GM12878 (cell line): ENCODE results near the gene GPAT2. TPM values are rescaled to one million over a fixed set of nuclear protein-coding genes. Genes with fewer than 3 reads are reported as not detected.
"Not testable (repeated sequence)": the region's sequence is repeated elsewhere in the genome, so short reads cannot be mapped to it uniquely, and the experiment has no call there.

Experiments used
- ATAC-seq: fragments of 200-7000 bp; cut with Tn5 transposase; 3 replicates; pipeline ENCODE4 v1.9.1; 2020; ENCODE audit warnings: mild to moderate bottlenecking, moderate library complexity
- Bru-seq: library from RNA; stranded (reverse); fragments of 400-500 nt; gene quantifications from one replicate; lab custom pipeline; 2021; lab: Mats Ljungman, UMichigan
- BruChase-seq, 2 experiments: library from RNA; stranded (reverse); fragments of 400-500 nt; gene quantifications; one replicate each; lab custom pipeline; 2021; lab: Mats Ljungman, UMichigan
- BruUV-seq: library from RNA; stranded (reverse); fragments of 400-500 nt; replicated peaks from 2 replicates; lab custom pipeline; 2021; lab: Mats Ljungman, UMichigan
- CTCF ChIA-PET: fragments of 300-600 bp; sonication (Branson Sonifier 250); formaldehyde crosslinking; extraction: SDS; loops from one replicate; lab custom pipeline; 2021; ENCODE audit warnings: inconsistent platforms; lab: Yijun Ruan, JAX
- POLR2A ChIA-PET: fragments of 350-600 bp; formaldehyde crosslinking; extraction: SDS; loops from one replicate; lab custom pipeline; 2021; ENCODE audit warnings: inconsistent platforms; lab: Charles Lee
- RAD21 ChIA-PET: fragments of 300-600 bp; sonication (Branson Sonifier 250); formaldehyde crosslinking; loops from one replicate; lab custom pipeline; 2023; ENCODE audit warnings: antibody characterized with exemption; ENCODE audit not compliant: unreplicated experiment; lab: Charles Lee
- SMC1A ChIA-PET: fragments of 300-600 bp; sonication (Branson Sonifier 250); formaldehyde crosslinking; loops from one replicate; lab custom pipeline; 2023; ENCODE audit not compliant: unreplicated experiment, uncharacterized antibody; lab: Charles Lee
- DNase-seq: peaks from one replicate; pipeline ENCODE4 v3.0.0-alpha.2; 2011; ENCODE audit warnings: low read depth, low spot score
- FAIRE-seq: peaks from 3 replicates; lab custom pipeline; 2011; peaks lifted over from hg19 to GRCh38; lab: Jason Lieb, UNC
- H2AFZ ChIP-seq: 2 replicates; pipeline ENCODE4 v1.6.0; 2011; ENCODE audit warnings: low read depth, low read length, control low read depth; ENCODE audit not compliant: control insufficient read depth
- H3K27ac ChIP-seq: 2 replicates; pipeline ENCODE4 v1.5.1; 2011; ENCODE audit warnings: control low read depth; ENCODE audit not compliant: control insufficient read depth, insufficient read depth
- H3K27me3 ChIP-seq, 2 experiments: replicated peaks in 1 of 2; 2 replicates each; pipeline versions ENCODE4 v1.6.0 to v1.6.1; 2011; ENCODE audit warnings: low read length in 1 of 2; ENCODE audit not compliant: control insufficient read depth in 2 of 2, insufficient read depth in 2 of 2
- H3K36me3 ChIP-seq, 2 experiments: 2 replicates each; pipeline ENCODE4 v1.5.1; 2011; ENCODE audit warnings: low read length in 1 of 2; ENCODE audit not compliant: control insufficient read depth in 2 of 2, insufficient read depth in 2 of 2
- H3K4me1 ChIP-seq: 2 replicates; pipeline ENCODE4 v1.6.1; 2011; ENCODE audit warnings: mild to moderate bottlenecking, low read length, moderate library complexity, mixed read lengths; ENCODE audit not compliant: control insufficient read depth, insufficient read depth
- H3K4me2 ChIP-seq: 2 replicates; pipeline ENCODE4 v1.6.0; 2011; ENCODE audit warnings: control low read depth; ENCODE audit not compliant: control insufficient read depth, insufficient read depth
- H3K4me3 ChIP-seq: fragments of 200-600 bp; sonication (generic); 2 replicates; pipeline ENCODE4 v1.5.1; 2016
- H3K79me2 ChIP-seq: 2 replicates; pipeline ENCODE4 v1.6.0; 2011; ENCODE audit warnings: low read length; ENCODE audit not compliant: control insufficient read depth, insufficient read depth
- H3K9ac ChIP-seq: 2 replicates; pipeline ENCODE4 v1.8.0; 2011; ENCODE audit warnings: low read length, control low read depth, mixed read lengths; ENCODE audit not compliant: control insufficient read depth, insufficient read depth
- H3K9me3 ChIP-seq: replicated peaks from 3 replicates; pipeline ENCODE4 v1.5.1; 2011; ENCODE audit warnings: mild to moderate bottlenecking, low read length; ENCODE audit not compliant: control insufficient read depth, insufficient read depth
- H4K20me1 ChIP-seq: 2 replicates; pipeline ENCODE4 v1.6.0; 2011; ENCODE audit not compliant: control insufficient read depth, insufficient read depth
- WGBS: methylation state at CpG from one replicate; pipeline ENCODE4 v1.1.6; 2016; ENCODE audit warnings: low lambda C conversion rate; ENCODE audit not compliant: insufficient replicate concordance, insufficient coverage; ENCODE audit errors: missing lambda C conversion rate; 5-methylcytosine and 5-hydroxymethylcytosine counted together
- in situ Hi-C: fragments of 300-500 bp; cut with MboI; formaldehyde crosslinking; loops from 9 replicates; pipeline ENCODE4 v1.14.3; 2018; ENCODE audit warnings: mixed read lengths
- intact Hi-C: fragments of 100-400 bp; cut with micrococcal nuclease; formaldehyde crosslinking; loops from one replicate; pipeline ENCODE4 v1.14.2; 2022; ENCODE audit not compliant: unreplicated experiment
- long read RNA-seq, 2 experiments: library from polyadenylated mRNA; unstranded; transcript quantifications; one replicate each; pipeline ENCODE4 v2.0.0, GENCODE V29; 2019 to 2020
- polyA minus RNA-seq, 3 experiments: library from RNA; depleted of rRNA, polyadenylated mRNA; stranded (reverse); fragments of >200 nt; gene quantifications; 2 replicates each; pipeline ENCODE4 v1.2.3, GENCODE V29; 2011
- polyA plus RNA-seq, 11 experiments: library from polyadenylated mRNA; depleted of rRNA in 4 of 11; unstranded in 6 of 11; stranded (reverse) in 5 of 11; fragments of >200 nt; fragmentation: Nextera tagmentation in 4 of 11; fragmentation: Illumina TruSeq in 1 of 11; extraction: Ambion mirVana in 4 of 11; extraction: Trizol in 1 of 11; gene quantifications; 1 replicate in 1 of 11; 2 replicates in 10 of 11; pipeline versions ENCODE4 v1.2.1 to v1.2.3, GENCODE V29; 2011 to 2016; ENCODE audit warnings: inconsistent platforms in 2 of 11, missing spikeins in 2 of 11, low read depth in 1 of 11
- total RNA-seq, 4 experiments: library from RNA; depleted of rRNA in 3 of 4; stranded (reverse); fragments of >200 nt in 3 of 4; fragmentation: Illumina TruSeq in 1 of 4; extraction: Trizol in 1 of 4; gene quantifications; 2 replicates each; pipeline versions ENCODE4 v1.2.1 to v1.2.3, GENCODE V29; 2013 to 2021

Gene GPAT2, protein sequence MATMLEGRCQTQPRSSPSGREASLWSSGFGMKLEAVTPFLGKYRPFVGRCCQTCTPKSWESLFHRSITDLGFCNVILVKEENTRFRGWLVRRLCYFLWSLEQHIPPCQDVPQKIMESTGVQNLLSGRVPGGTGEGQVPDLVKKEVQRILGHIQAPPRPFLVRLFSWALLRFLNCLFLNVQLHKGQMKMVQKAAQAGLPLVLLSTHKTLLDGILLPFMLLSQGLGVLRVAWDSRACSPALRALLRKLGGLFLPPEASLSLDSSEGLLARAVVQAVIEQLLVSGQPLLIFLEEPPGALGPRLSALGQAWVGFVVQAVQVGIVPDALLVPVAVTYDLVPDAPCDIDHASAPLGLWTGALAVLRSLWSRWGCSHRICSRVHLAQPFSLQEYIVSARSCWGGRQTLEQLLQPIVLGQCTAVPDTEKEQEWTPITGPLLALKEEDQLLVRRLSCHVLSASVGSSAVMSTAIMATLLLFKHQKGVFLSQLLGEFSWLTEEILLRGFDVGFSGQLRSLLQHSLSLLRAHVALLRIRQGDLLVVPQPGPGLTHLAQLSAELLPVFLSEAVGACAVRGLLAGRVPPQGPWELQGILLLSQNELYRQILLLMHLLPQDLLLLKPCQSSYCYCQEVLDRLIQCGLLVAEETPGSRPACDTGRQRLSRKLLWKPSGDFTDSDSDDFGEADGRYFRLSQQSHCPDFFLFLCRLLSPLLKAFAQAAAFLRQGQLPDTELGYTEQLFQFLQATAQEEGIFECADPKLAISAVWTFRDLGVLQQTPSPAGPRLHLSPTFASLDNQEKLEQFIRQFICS
- total RNA-seq (2013; cell fraction: nucleolus; rRNA removed): not detected in 2 replicates
- total RNA-seq (2014; rRNA removed) (not detected in 2 replicates), total RNA-seq (2014; rRNA removed; fragmentation: Illumina TruSeq; extraction: Trizol) (not detected in 2 replicates), total RNA-seq (2021) (not detected in 2 replicates), polyA plus RNA-seq (2011; rRNA removed) (not detected in 2 replicates), polyA plus RNA-seq (2014; fragmentation: Illumina TruSeq; extraction: Trizol) (not detected in 2 replicates), polyA plus RNA-seq (2014; fragmentation: Nextera tagmentation; extraction: Ambion mirVana) (not detected), polyA plus RNA-seq (2014; rRNA removed) (not detected in 2 replicates), polyA plus RNA-seq (2016; fragmentation: Nextera tagmentation; extraction: Ambion mirVana) (under 1 TPM; 0.04 to 0.05 TPM), polyA minus RNA-seq (2011; rRNA and poly(A)+ RNA removed) (not detected in 2 replicates), Bru-seq, nascent RNA (not detected), BruChase-seq, experiment 1, labeled RNA remaining after a 6-hour chase (not detected), BruChase-seq, experiment 2, labeled RNA remaining after a 2-hour chase (not detected)
- not detected for polyA plus RNA-seq (2011; ENCODE audit: low read depth)
- polyA plus RNA-seq (2011; cell fraction: cytosol; rRNA removed): not detected in 2 replicates
- polyA plus RNA-seq (2011; cell fraction: nucleus; rRNA removed): 0.01 TPM in 1 of 2 replicates, not detected in the other
- 0.16 TPM in 1 of 2 replicates, not detected in the other for polyA plus RNA-seq (2012)
- not detected in 2 replicates for polyA minus RNA-seq (2011; cell fraction: cytosol; rRNA and poly(A)+ RNA removed)
- not detected in 2 replicates for polyA minus RNA-seq (2011; cell fraction: nucleus; rRNA and poly(A)+ RNA removed)
- long read RNA-seq, experiment 1: 0 reads
- long read RNA-seq, experiment 2: 0 reads

DNA sequence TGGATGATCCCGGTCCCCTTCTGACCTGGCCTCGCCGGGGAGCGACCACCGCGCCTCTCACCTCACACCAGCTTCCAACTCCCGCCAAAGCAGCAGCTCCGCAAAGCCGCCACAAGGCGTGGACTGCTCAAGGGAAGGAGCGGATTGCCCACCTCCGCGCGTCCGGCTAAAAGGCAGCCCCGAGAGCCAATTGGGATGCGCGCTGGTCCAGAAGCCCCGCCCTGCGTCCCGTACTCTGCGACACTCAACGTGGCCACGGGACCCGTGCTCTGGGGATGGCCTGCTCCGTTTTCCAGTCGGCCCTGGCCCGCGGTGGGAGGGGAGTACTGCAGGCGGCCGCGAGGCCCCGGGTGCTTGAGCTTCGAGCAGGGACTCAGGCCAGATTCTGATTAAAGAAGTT, at the start of gene GPAT2:
GPAT2 (minus strand) TSS at position 125 of the 400 bp plus-strand sequence. CDS start 2,557 bp downstream, outside the sequence.
- H3K27me3 ChIP-seq, BruUV-seq, H3K4me3 ChIP-seq, H3K9ac ChIP-seq, SMC1A ChIA-PET, H3K9me3 ChIP-seq, H2AFZ ChIP-seq, CTCF ChIA-PET, POLR2A ChIA-PET, H3K4me2 ChIP-seq, RAD21 ChIA-PET, H4K20me1 ChIP-seq, ATAC-seq, DNase-seq, in situ Hi-C loops, intact Hi-C loops, H3K36me3 ChIP-seq, H3K4me1 ChIP-seq, H3K79me2 ChIP-seq, H3K27ac ChIP-seq, FAIRE-seq: not testable (repeated sequence)
- no CpG with 5 or more reads among the region's 34 CpGs for WGBS
